K562 (cell line): ENCODE measurements around the gene ZNF597. TPM values are rescaled to one million over a fixed set of nuclear protein-coding genes. Genes with fewer than 3 reads are reported as not detected.

Source experiments
- BRCA1 ChIP-seq, 2 experiments: fragments of 450-650 bp in 1 of 2; sonication (generic) in 1 of 2; formaldehyde crosslinking in 1 of 2; IDR thresholded peaks; 2 replicates each; pipeline versions ENCODE4 v1.5.0 to v1.6.1; 2017 to 2020; ENCODE audit warnings: mild to moderate bottlenecking in 1 of 2, missing genetic modification reagents in 1 of 2
- DDX20 ChIP-seq: fragments of 450-650 bp; IDR thresholded peaks from 2 replicates; pipeline ENCODE4 v1.6.1; 2016; ENCODE audit warnings: missing genetic modification characterization, low read depth, mild to moderate bottlenecking, missing compliant biosample characterization, moderate library complexity
- NFE2 ChIP-seq: IDR thresholded peaks from 2 replicates; pipeline ENCODE4 v1.6.1; 2014; ENCODE audit warnings: antibody characterized with exemption, low read depth
- NFRKB ChIP-seq: fragments of 450-650 bp; IDR thresholded peaks from 2 replicates; pipeline ENCODE4 v1.6.1; 2016; ENCODE audit warnings: low read depth
- NFXL1 ChIP-seq: fragments of 450-650 bp; formaldehyde crosslinking; IDR thresholded peaks from 2 replicates; pipeline ENCODE4 v1.4.0; 2021; ENCODE audit warnings: mild to moderate bottlenecking
- NR1H2 ChIP-seq: sonication (generic); formaldehyde crosslinking; IDR thresholded peaks from 2 replicates; pipeline ENCODE4 v1.4.0; 2020; ENCODE audit warnings: mild to moderate bottlenecking, missing genetic modification reagents
- NR3C1 ChIP-seq: sonication (generic); formaldehyde crosslinking; IDR thresholded peaks from 2 replicates; pipeline ENCODE4 v1.8.1; 2022; ENCODE audit warnings: missing genetic modification reagents
- RCOR1 ChIP-seq, 2 experiments: IDR thresholded peaks; 2 replicates each; pipeline ENCODE4 v1.6.1; 2012; ENCODE audit warnings: low read depth in 2 of 2, low read length in 2 of 2, borderline replicate concordance in 1 of 2, improper control_type of control experiment in 1 of 2
- RFX7 ChIP-seq: fragments of 250-450 bp; sonication (Bioruptor Pico); IDR thresholded peaks from 2 replicates; pipeline ENCODE4 v1.5.1; 2021; ENCODE audit warnings: mild to moderate bottlenecking
- SIN3A ChIP-seq, 2 experiments: fragments of 150-350 bp in 1 of 2; IDR thresholded peaks; 2 replicates each; pipeline ENCODE4 v1.6.1; 2011 to 2016; ENCODE audit warnings: borderline replicate concordance in 2 of 2, low read depth in 2 of 2, low read length in 2 of 2, mild to moderate bottlenecking in 2 of 2, moderate library complexity in 2 of 2; ENCODE audit not compliant: control insufficient read depth in 1 of 2
- UBTF ChIP-seq, 2 experiments: IDR thresholded peaks; 2 replicates each; pipeline ENCODE4 v1.6.1; 2012; ENCODE audit warnings: improper control_type of control experiment in 2 of 2, low read depth in 2 of 2, low read length in 2 of 2, borderline replicate concordance in 1 of 2
- ZC3H11A ChIP-seq: IDR thresholded peaks from 2 replicates; pipeline ENCODE4 v1.6.1; 2012; ENCODE audit warnings: low read depth, low read length, improper control_type of control experiment
- ZC3H8 ChIP-seq: fragments of 450-650 bp; IDR thresholded peaks from 2 replicates; pipeline ENCODE4 v1.6.1; 2017
- ZNF668 ChIP-seq: fragments of 250-450 bp; sonication (Bioruptor Pico); IDR thresholded peaks from 2 replicates; pipeline ENCODE4 v1.8.0; 2022; ENCODE audit warnings: mild to moderate bottlenecking, inconsistent platforms
- ZNF766 ChIP-seq: fragments of 200-800 bp; sonication (Bioruptor generic); conservative IDR thresholded peaks from 2 replicates; pipeline ENCODE4 v1.6.1; 2016; ENCODE audit warnings: missing genetic modification characterization, missing compliant biosample characterization
- ZSCAN32 ChIP-seq: fragments of 450-650 bp; formaldehyde crosslinking; IDR thresholded peaks from 2 replicates; pipeline ENCODE4 v1.4.0; 2020; ENCODE audit warnings: mild to moderate bottlenecking, moderate library complexity
- polyA plus RNA-seq, 8 experiments: library from polyadenylated mRNA; depleted of rRNA in 4 of 8; stranded (reverse) in 5 of 8; unstranded in 3 of 8; fragments of >200 nt; fragmentation: Nextera tagmentation in 2 of 8; fragmentation: Illumina TruSeq in 1 of 8; extraction: Ambion mirVana in 2 of 8; extraction: Trizol in 1 of 8; gene quantifications; 2 replicates each; pipeline versions ENCODE4 v1.2.1 to v1.2.3, GENCODE V29; 2011 to 2014; ENCODE audit warnings: inconsistent platforms in 1 of 8, missing spikeins in 1 of 8
- total RNA-seq, 7 experiments: library from RNA; depleted of rRNA in 6 of 7; stranded (reverse); fragments of >200 nt in 6 of 7; fragmentation: Illumina TruSeq in 2 of 7; extraction: Trizol in 2 of 7; gene quantifications; 2 replicates each; pipeline versions ENCODE4 v1.2.1 to v1.2.3, GENCODE V29; 2011 to 2021; ENCODE audit warnings: low replicate concordance in 1 of 7
- TF ChIP-seq, protein P1 (sequence below): fragments of 250-450 bp; sonication (Bioruptor Pico); IDR thresholded peaks from 2 replicates; pipeline ENCODE4 v1.9.0; 2021; ENCODE audit warnings: mild to moderate bottlenecking, inconsistent platforms
- TF ChIP-seq, protein P2 (sequence below): fragments of 250-450 bp; sonication (Bioruptor Pico); IDR thresholded peaks from 2 replicates; pipeline ENCODE4 v1.4.0; 2020

Gene ZNF597
- total and polyA plus RNA-seq, 9 of the 15 experiments (the other 6 are each of a cell fraction or from before 2014, with no cell fraction given), result 0.14 to 0.68 (median 0.42) TPM

DNA sequence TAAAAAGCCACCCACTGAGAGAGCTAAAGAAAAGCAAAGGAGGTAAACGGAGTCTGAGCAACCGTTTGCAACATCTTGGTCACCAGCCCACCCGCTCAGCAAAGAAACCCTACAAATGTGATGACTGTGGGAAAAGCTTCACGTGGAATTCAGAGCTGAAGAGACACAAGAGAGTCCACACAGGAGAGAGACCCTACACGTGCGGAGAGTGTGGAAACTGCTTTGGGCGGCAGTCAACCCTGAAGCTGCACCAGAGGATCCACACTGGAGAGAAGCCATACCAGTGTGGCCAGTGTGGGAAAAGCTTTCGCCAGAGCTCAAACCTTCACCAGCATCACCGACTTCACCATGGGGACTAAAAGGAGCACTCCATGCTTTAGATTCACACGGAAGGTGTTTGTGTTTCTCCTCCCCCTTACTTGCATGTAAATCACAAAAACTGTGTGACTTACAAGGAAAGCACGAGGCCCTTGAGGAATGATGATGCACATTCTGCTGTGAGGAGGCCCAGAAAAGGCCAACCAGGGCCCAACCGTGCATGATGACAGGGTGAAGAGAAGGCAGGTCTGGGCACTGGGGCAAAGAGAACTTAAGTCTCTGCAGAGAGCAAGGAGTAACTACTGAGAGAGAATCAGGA is 34.6 kb downstream of the ZNF597 start (continued):
- no peak for TF ChIP-seq UBTF (IDR thresholded peaks at IDR 0.05; ENCODE audit: borderline replicate concordance in 1 of 2, low read depth in 2 of 2, low read length in 2 of 2)
- TF ChIP-seq NFE2, result no peak
- TF ChIP-seq NR1H2 (CRISPR knock-in tag), result no peak
- TF ChIP-seq, protein P1, sequence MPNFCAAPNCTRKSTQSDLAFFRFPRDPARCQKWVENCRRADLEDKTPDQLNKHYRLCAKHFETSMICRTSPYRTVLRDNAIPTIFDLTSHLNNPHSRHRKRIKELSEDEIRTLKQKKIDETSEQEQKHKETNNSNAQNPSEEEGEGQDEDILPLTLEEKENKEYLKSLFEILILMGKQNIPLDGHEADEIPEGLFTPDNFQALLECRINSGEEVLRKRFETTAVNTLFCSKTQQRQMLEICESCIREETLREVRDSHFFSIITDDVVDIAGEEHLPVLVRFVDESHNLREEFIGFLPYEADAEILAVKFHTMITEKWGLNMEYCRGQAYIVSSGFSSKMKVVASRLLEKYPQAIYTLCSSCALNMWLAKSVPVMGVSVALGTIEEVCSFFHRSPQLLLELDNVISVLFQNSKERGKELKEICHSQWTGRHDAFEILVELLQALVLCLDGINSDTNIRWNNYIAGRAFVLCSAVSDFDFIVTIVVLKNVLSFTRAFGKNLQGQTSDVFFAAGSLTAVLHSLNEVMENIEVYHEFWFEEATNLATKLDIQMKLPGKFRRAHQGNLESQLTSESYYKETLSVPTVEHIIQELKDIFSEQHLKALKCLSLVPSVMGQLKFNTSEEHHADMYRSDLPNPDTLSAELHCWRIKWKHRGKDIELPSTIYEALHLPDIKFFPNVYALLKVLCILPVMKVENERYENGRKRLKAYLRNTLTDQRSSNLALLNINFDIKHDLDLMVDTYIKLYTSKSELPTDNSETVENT (CRISPR knock-in tag), result no peak
- no peak for TF ChIP-seq DDX20 (tag)
- TF ChIP-seq NFRKB, result peak; percentile 84
- no peak for TF ChIP-seq ZC3H8
- TF ChIP-seq ZNF766 (CRISPR knock-in tag), result 0 out of 2 replicates have a peak, but pooled peaks have one; percentile 42
- TF ChIP-seq NR3C1 (CRISPR knock-in tag), result no peak
- TF ChIP-seq RCOR1 (IDR thresholded peaks at IDR 0.05; ENCODE audit: borderline replicate concordance in 1 of 2, low read depth in 2 of 2, low read length in 2 of 2), result no peak
- no peak for TF ChIP-seq SIN3A (IDR thresholded peaks at IDR 0.05; ENCODE audit: borderline replicate concordance in 2 of 2, control insufficient read depth in 1 of 2, low read depth in 2 of 2, low read length in 2 of 2)
- TF ChIP-seq, protein P2, sequence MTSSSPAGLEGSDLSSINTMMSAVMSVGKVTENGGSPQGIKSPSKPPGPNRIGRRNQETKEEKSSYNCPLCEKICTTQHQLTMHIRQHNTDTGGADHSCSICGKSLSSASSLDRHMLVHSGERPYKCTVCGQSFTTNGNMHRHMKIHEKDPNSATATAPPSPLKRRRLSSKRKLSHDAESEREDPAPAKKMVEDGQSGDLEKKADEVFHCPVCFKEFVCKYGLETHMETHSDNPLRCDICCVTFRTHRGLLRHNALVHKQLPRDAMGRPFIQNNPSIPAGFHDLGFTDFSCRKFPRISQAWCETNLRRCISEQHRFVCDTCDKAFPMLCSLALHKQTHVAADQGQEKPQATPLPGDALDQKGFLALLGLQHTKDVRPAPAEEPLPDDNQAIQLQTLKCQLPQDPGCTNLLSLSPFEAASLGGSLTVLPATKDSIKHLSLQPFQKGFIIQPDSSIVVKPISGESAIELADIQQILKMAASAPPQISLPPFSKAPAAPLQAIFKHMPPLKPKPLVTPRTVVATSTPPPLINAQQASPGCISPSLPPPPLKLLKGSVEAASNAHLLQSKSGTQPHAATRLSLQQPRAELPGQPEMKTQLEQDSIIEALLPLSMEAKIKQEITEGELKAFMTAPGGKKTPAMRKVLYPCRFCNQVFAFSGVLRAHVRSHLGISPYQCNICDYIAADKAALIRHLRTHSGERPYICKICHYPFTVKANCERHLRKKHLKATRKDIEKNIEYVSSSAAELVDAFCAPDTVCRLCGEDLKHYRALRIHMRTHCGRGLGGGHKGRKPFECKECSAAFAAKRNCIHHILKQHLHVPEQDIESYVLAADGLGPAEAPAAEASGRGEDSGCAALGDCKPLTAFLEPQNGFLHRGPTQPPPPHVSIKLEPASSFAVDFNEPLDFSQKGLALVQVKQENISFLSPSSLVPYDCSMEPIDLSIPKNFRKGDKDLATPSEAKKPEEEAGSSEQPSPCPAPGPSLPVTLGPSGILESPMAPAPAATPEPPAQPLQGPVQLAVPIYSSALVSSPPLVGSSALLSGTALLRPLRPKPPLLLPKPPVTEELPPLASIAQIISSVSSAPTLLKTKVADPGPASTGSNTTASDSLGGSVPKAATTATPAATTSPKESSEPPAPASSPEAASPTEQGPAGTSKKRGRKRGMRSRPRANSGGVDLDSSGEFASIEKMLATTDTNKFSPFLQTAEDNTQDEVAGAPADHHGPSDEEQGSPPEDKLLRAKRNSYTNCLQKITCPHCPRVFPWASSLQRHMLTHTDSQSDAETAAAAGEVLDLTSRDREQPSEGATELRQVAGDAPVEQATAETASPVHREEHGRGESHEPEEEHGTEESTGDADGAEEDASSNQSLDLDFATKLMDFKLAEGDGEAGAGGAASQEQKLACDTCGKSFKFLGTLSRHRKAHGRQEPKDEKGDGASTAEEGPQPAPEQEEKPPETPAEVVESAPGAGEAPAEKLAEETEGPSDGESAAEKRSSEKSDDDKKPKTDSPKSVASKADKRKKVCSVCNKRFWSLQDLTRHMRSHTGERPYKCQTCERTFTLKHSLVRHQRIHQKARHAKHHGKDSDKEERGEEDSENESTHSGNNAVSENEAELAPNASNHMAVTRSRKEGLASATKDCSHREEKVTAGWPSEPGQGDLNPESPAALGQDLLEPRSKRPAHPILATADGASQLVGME, result no peak
- no peak for TF ChIP-seq ZNF668
- TF ChIP-seq ZC3H11A, result no peak
- TF ChIP-seq NFXL1, result no peak
- TF ChIP-seq ZSCAN32 (CRISPR knock-in tag), result no peak
- no peak for TF ChIP-seq BRCA1 (IDR thresholded peaks at IDR 0.05)
- TF ChIP-seq BRCA1 (CRISPR knock-in tag; IDR thresholded peaks at IDR 0.05), result no peak
- TF ChIP-seq RFX7 (CRISPR knock-in tag), result no peak
